GM12878 (cell line): Measurements from ENCODE around the gene NCLN.

Source experiments
- CBX5 ChIP-seq: sonication (generic); IDR thresholded peaks from 2 replicates; pipeline ENCODE4 v1.6.1; 2016; ENCODE audit warnings: low read depth, moderate library complexity, mild to moderate bottlenecking, inconsistent platforms
- CTCF ChIP-seq, 3 experiments: IDR thresholded peaks in 2 of 3; conservative IDR thresholded peaks in 1 of 3; 2 replicates each; pipeline ENCODE4 v1.5.1; 2011; ENCODE audit warnings: low read depth in 3 of 3, low read length in 3 of 3, mild to moderate bottlenecking in 3 of 3, control low read depth in 2 of 3, moderate library complexity in 2 of 3, inconsistent platforms in 1 of 3, mixed read lengths in 1 of 3; ENCODE audit not compliant: control insufficient read depth in 2 of 3, insufficient read depth in 1 of 3; ENCODE audit errors: extremely low read depth in 1 of 3
- GABPA ChIP-seq: IDR thresholded peaks from 2 replicates; pipeline ENCODE4 v1.6.1; 2014; ENCODE audit warnings: antibody characterized with exemption, low read depth, mild to moderate bottlenecking, inconsistent platforms
- IRF3 ChIP-seq: fragments of 450-650 bp; IDR thresholded peaks from 2 replicates; pipeline ENCODE4 v1.6.1; 2014; ENCODE audit warnings: mild to moderate bottlenecking
- POLR2A ChIP-seq: IDR thresholded peaks from 2 replicates; pipeline ENCODE4 v1.6.1; 2011; ENCODE audit warnings: low read depth, mild to moderate bottlenecking, low read length
- REST ChIP-seq: IDR thresholded peaks from 2 replicates; pipeline ENCODE4 v1.6.1; 2012; ENCODE audit warnings: mild to moderate bottlenecking, low read depth, low read length
- RFX5 ChIP-seq: IDR thresholded peaks from 2 replicates; pipeline ENCODE4 v1.6.1; 2011; ENCODE audit warnings: low read depth, low read length, improper control_type of control experiment
- SRF ChIP-seq, 2 experiments: IDR thresholded peaks; 2 replicates each; pipeline ENCODE4 v1.6.1; 2011; ENCODE audit warnings: low read depth in 2 of 2, low read length in 2 of 2, mild to moderate bottlenecking in 1 of 2, moderate library complexity in 1 of 2
- USF2 ChIP-seq: IDR thresholded peaks from 2 replicates; pipeline ENCODE4 v1.6.1; 2011; ENCODE audit warnings: low read depth, low read length, improper control_type of control experiment, borderline replicate concordance
- TF ChIP-seq, protein P1 (sequence below): IDR thresholded peaks from 2 replicates; pipeline ENCODE4 v1.6.1; 2012; ENCODE audit warnings: low read depth, low read length, improper control_type of control experiment

- no peak for TF ChIP-seq CTCF (IDR thresholded peaks at IDR 0.05 in 2 of 3, conservative IDR thresholded peaks at IDR 0.05 in 1 of 3; ENCODE audit: control insufficient read depth in 2 of 3, extremely low read depth in 1 of 3, insufficient read depth in 1 of 3, low read depth in 3 of 3, low read length in 3 of 3)
- TF ChIP-seq POLR2A = no peak
- TF ChIP-seq IRF3 = no peak
- TF ChIP-seq SRF (IDR thresholded peaks at IDR 0.05; ENCODE audit: low read depth in 2 of 2, low read length in 2 of 2) = no peak
- TF ChIP-seq CBX5 = no peak
- no peak for TF ChIP-seq GABPA
- TF ChIP-seq USF2 = no peak
- TF ChIP-seq, protein P1, sequence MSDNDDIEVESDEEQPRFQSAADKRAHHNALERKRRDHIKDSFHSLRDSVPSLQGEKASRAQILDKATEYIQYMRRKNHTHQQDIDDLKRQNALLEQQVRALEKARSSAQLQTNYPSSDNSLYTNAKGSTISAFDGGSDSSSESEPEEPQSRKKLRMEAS = no peak
- TF ChIP-seq REST = no peak
- TF ChIP-seq RFX5 = no peak
These were observed 41.4 kb downstream of the NCLN start for GRCh38 chr19:3227054-3227626.
